H9 (cell line): ENCODE results near the gene ZIC4. TPM values are rescaled to one million over a fixed set of nuclear protein-coding genes. Genes with fewer than 3 reads are reported as not detected.
A peak's percentile ranks its signal among the peaks of the same experiment; 100 is the strongest.

Experiments used
- DNase-seq: peaks from one replicate; pipeline ENCODE4 v3.0.0-alpha.2; 2017
- H2AFZ ChIP-seq: one replicate; pipeline ENCODE4 v1.6.1; 2013; ENCODE audit warnings: mild to moderate bottlenecking, low read length, control low read depth, moderate library complexity
- H2AK5ac ChIP-seq: 2 replicates; pipeline ENCODE4 v1.6.1; 2013; ENCODE audit warnings: low read length, control low read depth, mixed read lengths; ENCODE audit not compliant: insufficient read length
- H2BK120ac ChIP-seq: one replicate; pipeline ENCODE4 v1.6.1; 2013; ENCODE audit warnings: low read depth, mild to moderate bottlenecking, low read length, control low read depth, inconsistent platforms; ENCODE audit not compliant: poor library complexity, severe bottlenecking
- H2BK12ac ChIP-seq: 2 replicates; pipeline ENCODE4 v1.6.1; 2013; ENCODE audit warnings: low read length, control low read depth, mixed read lengths, low read depth; ENCODE audit not compliant: insufficient read length
- H2BK15ac ChIP-seq: 2 replicates; pipeline ENCODE4 v1.6.1; 2013; ENCODE audit warnings: low read depth, low read length, control low read depth
- H2BK20ac ChIP-seq: one replicate; pipeline ENCODE4 v1.6.1; 2013; ENCODE audit warnings: low read depth, mild to moderate bottlenecking, low read length, control low read depth, inconsistent platforms; ENCODE audit not compliant: poor library complexity, severe bottlenecking
- H2BK5ac ChIP-seq: 2 replicates; pipeline ENCODE4 v1.6.1; 2013; ENCODE audit warnings: low read length, control low read depth, mixed read lengths; ENCODE audit not compliant: insufficient read length
- H3K14ac ChIP-seq: 2 replicates; pipeline ENCODE4 v1.6.1; 2013; ENCODE audit warnings: low read length, control low read depth; ENCODE audit not compliant: insufficient read depth
- H3K18ac ChIP-seq: 2 replicates; pipeline ENCODE4 v1.6.1; 2013; ENCODE audit warnings: low read depth, mild to moderate bottlenecking, mixed read lengths, low read length, control low read depth; ENCODE audit not compliant: insufficient read length
- H3K23ac ChIP-seq: 2 replicates; pipeline ENCODE4 v1.6.1; 2013; ENCODE audit warnings: low read length, control low read depth, mixed read lengths, low read depth; ENCODE audit not compliant: insufficient read length
- H3K23me2 ChIP-seq: 2 replicates; pipeline ENCODE4 v1.6.1; 2013; ENCODE audit warnings: low read depth, mild to moderate bottlenecking, mixed read lengths, low read length, control low read depth; ENCODE audit not compliant: insufficient read length, poor library complexity, severe bottlenecking
- H3K27ac ChIP-seq: 2 replicates; pipeline ENCODE4 v1.5.1; 2013; ENCODE audit warnings: low read length, control low read depth, mixed read lengths, low read depth; ENCODE audit not compliant: insufficient read length
- H3K27me3 ChIP-seq: 2 replicates; pipeline ENCODE4 v1.6.1; 2013; ENCODE audit warnings: low read length, control low read depth, inconsistent platforms; ENCODE audit not compliant: insufficient read depth
- H3K4ac ChIP-seq: 2 replicates; pipeline ENCODE4 v1.6.1; 2013; ENCODE audit warnings: low read depth, mild to moderate bottlenecking, control low read depth, inconsistent platforms, low read length, moderate library complexity
- H3K4me1 ChIP-seq: 2 replicates; pipeline ENCODE4 v1.6.1; 2013; ENCODE audit warnings: low read length, control low read depth, inconsistent platforms; ENCODE audit not compliant: insufficient read depth
- H3K4me2 ChIP-seq: 2 replicates; pipeline ENCODE4 v1.6.1; 2013; ENCODE audit warnings: low read length, control low read depth, mixed read lengths; ENCODE audit not compliant: insufficient read length, insufficient read depth
- H3K56ac ChIP-seq: 2 replicates; pipeline ENCODE4 v1.6.1; 2013; ENCODE audit warnings: low read depth, mild to moderate bottlenecking, mixed read lengths, low read length, control low read depth; ENCODE audit not compliant: insufficient read length
- H3K79me1 ChIP-seq: 2 replicates; pipeline ENCODE4 v1.6.1; 2013; ENCODE audit warnings: low read depth, mild to moderate bottlenecking, moderate library complexity, low read length, control low read depth, inconsistent platforms; ENCODE audit not compliant: insufficient read depth, poor library complexity, severe bottlenecking
- H3K79me2 ChIP-seq: 2 replicates; pipeline ENCODE4 v1.6.1; 2013; ENCODE audit warnings: low read length, control low read depth, inconsistent platforms; ENCODE audit not compliant: insufficient read depth
- H3K9ac ChIP-seq: 2 replicates; pipeline ENCODE4 v1.6.1; 2013; ENCODE audit warnings: low read length, control low read depth, mixed read lengths; ENCODE audit not compliant: insufficient read length; ENCODE audit errors: extremely low read depth
- H3K9me3 ChIP-seq: one replicate; pipeline ENCODE4 v1.6.1; 2013; ENCODE audit warnings: low read depth, low read length, inconsistent platforms; ENCODE audit not compliant: control insufficient read depth
- H3T11ph ChIP-seq: one replicate; pipeline ENCODE4 v1.6.1; 2013; ENCODE audit warnings: mild to moderate bottlenecking, low read length, control low read depth, inconsistent platforms
- H4K20me1 ChIP-seq: one replicate; pipeline ENCODE4 v1.6.1; 2013; ENCODE audit not compliant: control insufficient read depth, insufficient read length, insufficient read depth
- H4K5ac ChIP-seq: 2 replicates; pipeline ENCODE4 v1.6.1; 2013; ENCODE audit warnings: low read depth, mild to moderate bottlenecking, mixed read lengths, low read length, control low read depth; ENCODE audit not compliant: insufficient read length
- H4K8ac ChIP-seq: replicated peaks from 2 replicates; pipeline ENCODE4 v1.6.1; 2013; ENCODE audit warnings: low read length, control low read depth, mixed read lengths, low read depth; ENCODE audit not compliant: insufficient read length
- H4K91ac ChIP-seq: 2 replicates; pipeline ENCODE4 v1.6.1; 2013; ENCODE audit warnings: low read depth, mild to moderate bottlenecking, moderate library complexity, mixed read lengths, low read length, control low read depth; ENCODE audit not compliant: insufficient read length
- H3K27ac Mint-ChIP-seq, 3 experiments: 2 replicates in 2 of 3; 3 replicates in 1 of 3; pipeline ENCODE4 v1.8.0; 2020 to 2021; ENCODE audit warnings: mixed read lengths in 3 of 3, mild to moderate bottlenecking in 1 of 3, moderate library complexity in 1 of 3
- H3K27me3 Mint-ChIP-seq: 2 replicates; pipeline ENCODE4 v1.8.0; 2021; ENCODE audit warnings: low read depth, mild to moderate bottlenecking, moderate library complexity, mixed read lengths
- H3K36me3 Mint-ChIP-seq, 3 experiments: 2 replicates in 2 of 3; 3 replicates in 1 of 3; pipeline ENCODE4 v1.8.0; 2020 to 2021; ENCODE audit warnings: low read depth in 3 of 3, mixed read lengths in 3 of 3; ENCODE audit not compliant: insufficient read depth in 1 of 3
- H3K4me1 Mint-ChIP-seq, 2 experiments: 2 replicates each; pipeline ENCODE4 v1.8.0; 2020; ENCODE audit warnings: mixed read lengths in 2 of 2
- H3K4me3 Mint-ChIP-seq, 2 experiments: 2 replicates in 1 of 2; 3 replicates in 1 of 2; pipeline ENCODE4 v1.8.0; 2020 to 2021; ENCODE audit warnings: mild to moderate bottlenecking in 2 of 2, mixed read lengths in 2 of 2, moderate library complexity in 1 of 2
- H3K9me3 Mint-ChIP-seq, 2 experiments: 2 replicates in 1 of 2; 3 replicates in 1 of 2; pipeline ENCODE4 v1.8.0; 2020; ENCODE audit warnings: mild to moderate bottlenecking in 2 of 2, mixed read lengths in 2 of 2, moderate library complexity in 1 of 2
- WGBS: extraction: QIAGEN DNeasy Blood & Tissue Kit; methylation state at CpG from one replicate; pipeline ENCODE4 v1.1.7; 2013; ENCODE audit warnings: missing lambda C conversion rate, low lambda C conversion rate, mixed read lengths; ENCODE audit not compliant: insufficient read length; ENCODE audit errors: extremely low coverage; 5-methylcytosine and 5-hydroxymethylcytosine counted together
- total RNA-seq: library from RNA; stranded (reverse); gene quantifications from 2 replicates; pipeline ENCODE4 v1.2.1, GENCODE V29; 2021
- TF ChIP-seq, protein P1 (sequence below): fragments of 200-600 bp; sonication (generic); conservative IDR thresholded peaks from 3 replicates; pipeline ENCODE4 v1.8.0; 2021; ENCODE audit warnings: antibody characterized with exemption, mild to moderate bottlenecking

ZIC4 gene
- total RNA-seq, 1 experiment from 2014 or later: not detected

DNA sequence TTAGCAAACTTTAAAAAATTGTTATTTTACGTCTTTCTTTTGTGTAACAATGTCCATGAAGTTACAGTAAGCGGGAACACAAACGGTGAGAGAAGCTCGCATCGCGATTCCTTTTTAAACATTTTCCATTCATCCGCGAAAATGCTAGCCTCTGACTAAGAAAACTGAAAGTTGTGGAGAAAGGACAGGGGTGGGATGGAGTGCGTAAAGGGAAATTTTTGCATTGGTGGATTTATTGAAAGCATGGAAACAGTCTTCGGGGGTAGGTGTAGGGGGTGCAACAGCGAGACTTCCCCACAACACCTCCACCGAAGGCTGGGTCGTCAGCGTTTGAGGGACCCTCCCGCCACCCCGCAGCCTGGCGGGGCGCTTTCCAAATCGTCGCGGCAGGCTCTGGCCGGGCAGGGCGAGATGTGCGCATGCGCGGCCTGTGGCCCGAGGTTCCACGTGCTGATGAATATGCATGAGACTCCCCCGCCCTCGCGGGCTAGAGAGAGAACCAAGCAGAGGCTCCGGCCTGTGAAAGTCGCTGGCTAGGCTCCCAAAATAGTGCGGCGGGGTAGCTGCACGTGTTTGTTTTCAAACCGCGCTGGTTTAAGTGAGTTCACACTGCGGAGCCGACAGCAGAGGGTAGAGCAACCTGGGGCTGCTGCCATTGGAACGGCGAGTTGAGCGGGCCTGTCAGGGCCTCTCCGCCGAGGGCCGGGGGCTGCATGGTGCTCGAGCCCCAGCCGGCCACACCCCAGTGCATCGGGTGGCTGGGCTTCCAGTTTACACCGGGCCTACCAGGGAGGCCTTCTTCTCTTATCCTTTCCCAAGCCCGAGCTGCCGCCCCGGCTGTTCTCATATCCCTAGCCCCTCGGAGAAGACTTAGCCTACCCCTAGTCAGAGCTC, 12.7 kb upstream of the ZIC4 start:
- no peak overlapping the region for H2BK15ac ChIP-seq
- H3K27me3 Mint-ChIP-seq: peaks cover 100% of the 10 kb centered on the region

More for the DNA sequence above, 12.7 kb upstream of the ZIC4 start:
- no peaks in the 10 kb centered on the region for H3K79me1 ChIP-seq
- no peaks in the 10 kb centered on the region for H4K20me1 ChIP-seq
- no peaks in the 10 kb centered on the region for H3K9me3 ChIP-seq
- H3K27ac Mint-ChIP-seq: no peak overlapping the region
- no peak overlapping the region for H2BK5ac ChIP-seq
- H3K23me2 ChIP-seq: peaks cover 19% of the 10 kb centered on the region
- peak; percentile 94 for DNase-seq
- H3K18ac ChIP-seq: no peak overlapping the region
- peaks cover 5% of the 10 kb centered on the region; the same call in 1 of the 2 replicates for H3K4me1 ChIP-seq
- H2BK120ac ChIP-seq: no peak overlapping the region
- H3K4me2 ChIP-seq: peak overlapping the region; percentile 63
- no peak overlapping the region for H2AFZ ChIP-seq
- peak overlapping the region; percentile 57 to 82 for H3K4me3 Mint-ChIP-seq
- no peak overlapping the region for H3K4ac ChIP-seq
- H3K36me3 Mint-ChIP-seq: no peaks in the 10 kb centered on the region; a peak in 1 of 7 replicates
- H3K4me1 Mint-ChIP-seq: peaks cover 31 to 64% of the 10 kb centered on the region in 2 experiments
- H3K27me3 ChIP-seq: peaks cover 86% of the 10 kb centered on the region
- H2BK20ac ChIP-seq: no peak overlapping the region
- no peak overlapping the region for H3K9ac ChIP-seq
- no peak overlapping the region for H2AK5ac ChIP-seq
- H3K27ac ChIP-seq: no peak overlapping the region
- no CpG with 5 or more reads among the region's 54 CpGs for WGBS
- no peak overlapping the region for H4K5ac ChIP-seq
- no peak overlapping the region for H2BK12ac ChIP-seq
- H3K14ac ChIP-seq: no peak overlapping the region
- H3K9me3 Mint-ChIP-seq: no peaks in the 10 kb centered on the region; a peak in 2 of 5 replicates
- no peak overlapping the region for H3K23ac ChIP-seq
- no peak overlapping the region for H4K91ac ChIP-seq
- no peak overlapping the region for H4K8ac ChIP-seq
- TF ChIP-seq, protein P1, sequence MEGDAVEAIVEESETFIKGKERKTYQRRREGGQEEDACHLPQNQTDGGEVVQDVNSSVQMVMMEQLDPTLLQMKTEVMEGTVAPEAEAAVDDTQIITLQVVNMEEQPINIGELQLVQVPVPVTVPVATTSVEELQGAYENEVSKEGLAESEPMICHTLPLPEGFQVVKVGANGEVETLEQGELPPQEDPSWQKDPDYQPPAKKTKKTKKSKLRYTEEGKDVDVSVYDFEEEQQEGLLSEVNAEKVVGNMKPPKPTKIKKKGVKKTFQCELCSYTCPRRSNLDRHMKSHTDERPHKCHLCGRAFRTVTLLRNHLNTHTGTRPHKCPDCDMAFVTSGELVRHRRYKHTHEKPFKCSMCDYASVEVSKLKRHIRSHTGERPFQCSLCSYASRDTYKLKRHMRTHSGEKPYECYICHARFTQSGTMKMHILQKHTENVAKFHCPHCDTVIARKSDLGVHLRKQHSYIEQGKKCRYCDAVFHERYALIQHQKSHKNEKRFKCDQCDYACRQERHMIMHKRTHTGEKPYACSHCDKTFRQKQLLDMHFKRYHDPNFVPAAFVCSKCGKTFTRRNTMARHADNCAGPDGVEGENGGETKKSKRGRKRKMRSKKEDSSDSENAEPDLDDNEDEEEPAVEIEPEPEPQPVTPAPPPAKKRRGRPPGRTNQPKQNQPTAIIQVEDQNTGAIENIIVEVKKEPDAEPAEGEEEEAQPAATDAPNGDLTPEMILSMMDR: no peak
- no peak overlapping the region for H3T11ph ChIP-seq
- no peaks in the 10 kb centered on the region for H3K79me2 ChIP-seq
- no peak overlapping the region for H3K56ac ChIP-seq
